HG03095 (cell line): ENCODE results near the gene TMEM114.
A peak's percentile ranks its signal among the peaks of the same experiment; 100 is the strongest.

Source experiments
- ATAC-seq: cut with Tn5 transposase; IDR thresholded peaks from one replicate; pipeline ENCODE4 v1.9.1; 2021; ENCODE audit warnings: moderate library complexity; ENCODE audit not compliant: unreplicated experiment

Gene TMEM114

DNA sequence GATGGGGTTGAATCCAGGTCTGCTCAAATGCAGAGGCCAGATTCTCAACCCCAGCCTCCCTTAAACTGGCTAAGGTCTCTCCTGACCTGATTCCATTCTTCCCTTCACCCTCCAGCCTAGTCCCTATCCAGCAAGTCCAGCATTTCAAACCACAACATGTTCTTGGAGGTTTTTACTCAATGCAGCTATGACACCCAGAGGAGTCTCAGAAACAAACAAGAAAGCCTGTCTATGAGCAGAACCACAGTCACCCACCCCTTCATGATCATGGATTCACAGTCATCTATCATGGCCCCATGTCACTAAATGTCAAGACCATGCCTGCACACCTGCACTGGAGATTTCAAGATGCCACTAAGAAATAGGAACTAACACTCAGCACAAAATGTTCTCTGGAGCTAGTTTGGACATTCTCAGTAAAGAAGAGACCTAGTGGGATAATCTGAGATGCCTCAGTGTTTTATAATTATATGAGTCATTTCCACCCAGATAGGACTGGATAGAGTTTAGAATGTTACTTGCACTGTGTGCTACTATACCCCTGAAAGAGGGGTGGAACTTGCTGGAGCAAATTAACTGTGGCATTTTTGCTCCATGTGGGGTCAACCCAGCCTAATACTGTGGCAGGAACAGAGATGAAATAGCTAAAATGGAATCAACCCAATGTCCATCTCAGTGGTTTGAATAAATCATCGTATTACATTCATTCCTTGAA lies 21.7 kb upstream of the TMEM114 start:
- ATAC-seq: no peak

GRCh38 chr16:8611122-8611521 lies 20.8 kb upstream of the TMEM114 start:
- ATAC-seq: no peak

GRCh38 chr16:8607214-8607613 lies 16.9 kb upstream of the TMEM114 start:
- ATAC-seq: no peak

- no peak for ATAC-seq
Measured at GRCh38 chr16:8605554-8605953, 15.2 kb upstream of the TMEM114 start.

- no peak for ATAC-seq
Measured at GRCh38 chr16:8600144-8600775, 9.9 kb upstream of the TMEM114 start.

DNA sequence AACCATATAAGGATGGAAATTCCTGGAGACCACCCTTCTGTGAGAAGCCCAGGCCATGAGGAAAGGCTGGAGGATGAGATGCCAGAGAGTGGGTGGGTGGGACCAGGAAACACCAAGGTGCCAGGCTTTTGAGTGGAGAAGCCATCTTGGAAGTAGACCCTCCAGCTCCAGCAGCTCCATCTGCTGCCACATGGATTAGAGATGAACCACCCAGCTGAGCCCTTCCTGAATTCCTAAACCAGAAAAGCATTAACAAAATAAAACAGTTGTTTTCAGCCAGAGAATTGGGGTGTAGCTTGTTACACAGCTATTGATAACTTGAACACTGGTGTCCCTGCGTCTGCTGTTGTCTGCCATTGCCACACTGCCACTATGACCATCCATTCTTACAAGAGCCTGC lies 6.3 kb upstream of the TMEM114 start:
- no peak for ATAC-seq

DNA sequence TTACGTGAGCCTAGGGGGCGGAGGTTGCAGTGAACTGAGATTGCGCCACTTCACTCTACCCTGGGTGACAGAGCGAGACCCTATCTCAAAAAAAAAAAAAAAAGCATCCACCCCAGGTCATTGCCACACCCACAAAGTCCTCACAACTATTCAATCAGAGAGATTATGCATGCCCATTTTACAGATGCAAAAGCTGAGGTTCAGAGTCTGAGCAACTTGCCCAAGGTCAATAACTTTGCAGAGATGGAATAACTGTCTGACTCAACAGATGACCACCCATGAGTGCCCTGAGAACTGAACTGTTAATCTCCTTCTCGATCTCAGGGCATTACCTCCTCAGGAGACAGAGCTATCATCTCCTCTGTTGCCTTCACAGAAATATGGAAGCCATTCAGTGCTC lies 5.5 kb upstream of the TMEM114 start:
- no peak for ATAC-seq

- no peak for ATAC-seq
Measured at GRCh38 chr16:8594149-8594666, 3.9 kb upstream of the TMEM114 start.

DNA sequence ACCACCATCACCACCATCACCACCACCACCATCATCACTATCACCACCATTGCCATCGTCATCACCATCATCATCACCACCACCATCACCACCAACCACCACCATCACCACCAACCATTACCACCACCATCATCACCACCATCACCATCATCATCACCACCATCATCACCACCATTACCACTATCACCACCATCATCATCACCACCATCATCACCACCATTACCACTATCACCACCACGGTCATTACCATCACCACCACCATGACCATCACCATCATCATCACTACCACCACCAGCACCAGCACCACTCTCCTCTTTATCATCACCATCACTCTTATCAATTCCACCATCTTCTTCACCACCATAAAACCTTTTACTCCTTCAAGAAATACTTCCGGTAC lies 1.1 kb upstream of the TMEM114 start:
- no peak for ATAC-seq

GRCh38 chr16:8590811-8591210 lies 500 bp upstream of the TMEM114 start:
- no peak for ATAC-seq

DNA sequence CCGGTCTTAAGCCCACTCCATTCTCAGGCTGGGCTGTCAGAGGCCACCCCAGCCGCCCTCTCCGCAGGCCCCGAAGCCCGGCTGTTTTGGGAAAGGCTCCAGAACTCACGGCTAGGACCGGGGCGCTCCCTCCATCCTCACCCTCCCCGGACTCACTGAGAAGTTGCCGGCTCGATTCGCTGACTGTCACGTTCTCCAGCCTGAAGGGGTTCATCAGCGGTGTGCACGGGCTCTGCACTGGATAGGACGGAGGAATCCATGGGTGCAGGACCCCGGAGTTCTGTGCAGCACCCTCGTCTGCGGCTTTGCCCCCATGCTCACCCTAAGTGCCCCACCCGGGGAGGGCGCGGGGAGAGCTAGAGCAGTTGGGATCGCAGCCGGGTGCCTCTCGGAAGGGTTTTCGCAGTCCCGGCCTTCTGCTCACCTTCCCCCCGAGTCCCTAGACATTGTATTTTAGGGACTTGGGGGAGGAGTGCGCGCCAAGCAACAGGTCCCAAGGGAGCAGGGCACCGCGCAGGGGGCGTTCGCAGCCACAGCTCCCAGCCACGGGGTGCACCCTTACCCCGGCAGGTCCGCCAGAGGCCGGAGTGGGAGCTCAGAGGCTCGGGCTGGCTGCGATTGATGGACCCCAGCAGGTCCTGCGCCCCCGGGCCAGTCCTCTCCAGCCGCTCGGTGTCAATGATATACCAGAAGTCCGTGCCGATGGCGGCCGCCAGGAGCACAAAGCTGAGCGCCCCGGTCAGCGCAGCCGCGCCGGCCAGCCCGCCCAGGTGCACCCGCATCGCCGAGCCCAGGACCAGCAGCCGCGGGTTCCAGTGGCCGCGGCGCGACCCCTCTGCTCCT lies 1.0 kb downstream of the TMEM114 start:
- no peak for ATAC-seq

- no peak for ATAC-seq
Measured at GRCh38 chr16:8588682-8589056, 1.6 kb downstream of the TMEM114 start.

GRCh38 chr16:8587065-8587464 lies 3.2 kb downstream of the TMEM114 start:
- ATAC-seq: no peak

DNA sequence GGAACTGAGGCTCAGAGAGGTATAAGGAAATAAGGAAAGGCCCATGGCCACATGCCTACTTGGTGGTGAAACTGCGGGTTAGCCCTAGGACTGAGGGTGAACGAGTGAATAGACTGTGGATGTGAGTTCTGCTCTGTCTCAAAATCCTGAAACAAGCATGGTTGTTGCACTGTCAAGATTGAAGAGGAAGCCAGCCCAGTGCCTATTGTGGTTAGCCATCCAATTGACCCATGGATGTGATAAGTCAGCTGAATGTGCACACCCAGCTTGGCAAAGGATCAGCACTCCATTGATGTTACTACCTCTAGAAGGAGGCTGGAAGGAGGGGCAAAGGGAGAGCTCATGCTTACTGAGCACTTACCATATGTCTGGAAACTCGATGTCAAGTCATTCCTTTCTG lies 4.5 kb downstream of the TMEM114 start:
- no peak for ATAC-seq

GRCh38 chr16:8585041-8585440 lies 5.3 kb downstream of the TMEM114 start:
- ATAC-seq: no peak

GRCh38 chr16:8583732-8584131 lies 6.6 kb downstream of the TMEM114 start:
- no peak for ATAC-seq

DNA sequence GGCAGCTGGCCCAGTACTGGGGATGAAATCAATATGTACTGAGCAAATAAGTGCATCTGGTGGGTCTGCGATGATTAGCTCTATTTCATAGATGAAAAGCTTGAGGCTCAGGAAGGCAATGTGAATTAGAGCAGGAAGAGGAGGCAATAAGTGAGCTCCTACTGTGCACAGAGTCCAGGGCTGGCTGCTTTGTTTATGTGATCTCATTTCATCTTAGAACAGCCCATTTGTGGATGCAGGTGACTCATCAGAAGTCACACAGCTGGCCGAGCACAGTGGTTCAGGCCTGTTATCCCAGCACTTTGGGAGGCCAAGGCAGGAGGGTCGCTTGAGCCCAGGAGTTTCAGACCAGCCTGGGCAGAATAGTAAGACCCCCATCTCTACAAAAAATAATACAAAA lies 7.1 kb downstream of the TMEM114 start:
- no peak for ATAC-seq

- ATAC-seq: peak; percentile 57
Measured at GRCh38 chr16:8581831-8582580, 8.3 kb downstream of the TMEM114 start.

DNA sequence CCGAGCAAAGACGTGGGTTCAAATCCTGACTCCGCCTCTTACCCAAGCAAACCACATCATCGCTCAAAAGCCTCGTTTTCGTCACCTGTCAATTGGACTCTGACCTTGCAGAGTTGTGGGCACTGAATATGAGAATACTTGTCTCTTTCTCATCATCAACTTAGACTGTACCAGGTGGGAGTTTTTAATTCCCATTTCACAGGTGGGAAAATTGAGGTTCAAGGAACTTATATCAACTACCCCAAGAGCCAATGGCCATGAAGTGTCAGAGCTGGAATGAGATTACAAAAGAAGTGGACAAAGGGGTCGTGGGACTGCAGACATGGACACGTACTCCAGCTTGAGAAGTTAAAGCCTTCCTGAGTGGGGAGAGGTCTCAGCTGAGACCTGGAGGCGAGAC lies 10.8 kb downstream of the TMEM114 start:
- ATAC-seq: no peak

DNA sequence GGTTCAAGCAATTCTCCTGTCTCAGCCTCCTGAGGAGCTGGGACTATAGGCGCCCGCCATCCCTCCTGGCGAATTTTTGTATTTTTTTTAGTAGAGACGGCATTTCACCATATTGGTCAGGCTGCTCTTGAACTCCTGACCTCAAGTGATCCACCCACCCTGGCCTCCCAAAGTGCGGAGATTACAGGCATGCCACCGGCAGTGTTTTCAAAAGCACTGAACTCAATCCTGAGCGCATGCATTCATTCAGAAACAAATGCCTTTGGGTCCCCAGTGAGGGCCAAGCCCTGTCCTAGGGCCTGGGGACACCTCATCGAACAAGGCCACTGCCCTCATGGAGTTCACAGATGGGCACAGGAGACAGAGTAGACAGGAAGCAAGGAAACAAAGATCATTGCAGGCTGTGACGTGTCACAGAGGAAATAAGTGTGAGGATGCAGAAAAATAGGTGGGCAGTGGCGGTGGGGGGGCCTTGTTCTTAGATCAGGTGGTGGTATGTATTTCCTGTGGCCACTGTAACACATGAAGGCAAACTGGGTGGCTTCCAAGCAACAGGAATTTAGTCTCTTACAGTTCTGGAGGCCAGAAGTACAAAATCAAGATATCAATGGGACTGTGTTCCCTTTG lies 12.5 kb downstream of the TMEM114 start:
- ATAC-seq: no peak
